HG03159 (cell line): ENCODE data around the gene IFT20.
A peak's percentile ranks its signal among the peaks of the same experiment; 100 is the strongest.

Experiments
- ATAC-seq: cut with Tn5 transposase; IDR thresholded peaks from one replicate; pipeline ENCODE4 v1.9.1; 2021; ENCODE audit warnings: mild to moderate bottlenecking, moderate library complexity; ENCODE audit not compliant: unreplicated experiment

The IFT20 gene

GRCh38 chr17:28338056-28338768 lies 2.9 kb upstream of the IFT20 start:
- no peak for ATAC-seq

GRCh38 chr17:28335959-28336871 lies 943 bp upstream of the IFT20 start:
- no peak for ATAC-seq

GRCh38 chr17:28334666-28335200 lies 539 bp downstream of the IFT20 start:
- ATAC-seq: peak; percentile 4

GRCh38 chr17:28334171-28334570 lies 1.1 kb downstream of the IFT20 start:
- ATAC-seq: no peak

- ATAC-seq: no peak
Observed at GRCh38 chr17:28333083-28333746, 2.1 kb downstream of the IFT20 start.

GRCh38 chr17:28331891-28332420 lies 3.3 kb downstream of the IFT20 start:
- ATAC-seq: no peak

- ATAC-seq: no peak
Observed at GRCh38 chr17:28330671-28331070, 4.6 kb downstream of the IFT20 start.

GRCh38 chr17:28328325-28328724 lies 6.9 kb downstream of the IFT20 start:
- no peak for ATAC-seq

GRCh38 chr17:28327709-28328108 lies 7.6 kb downstream of the IFT20 start:
- ATAC-seq: no peak

- no peak for ATAC-seq
Observed at GRCh38 chr17:28327031-28327607, 8.2 kb downstream of the IFT20 start.

GRCh38 chr17:28326114-28326513 lies 9.2 kb downstream of the IFT20 start:
- no peak for ATAC-seq

- no peak for ATAC-seq
Observed at GRCh38 chr17:28325211-28325610, 10.1 kb downstream of the IFT20 start.

GRCh38 chr17:28324781-28325180 lies 10.5 kb downstream of the IFT20 start:
- no peak for ATAC-seq

- no peak for ATAC-seq
Observed at GRCh38 chr17:28324267-28324745, 11.0 kb downstream of the IFT20 start.

- ATAC-seq: no peak
Observed at GRCh38 chr17:28320215-28321061, 14.8 kb downstream of the IFT20 start.

- ATAC-seq: no peak
Observed at GRCh38 chr17:28319598-28319935, 15.7 kb downstream of the IFT20 start.

- ATAC-seq: peak; percentile 92
Observed at GRCh38 chr17:28318759-28319597, 16.3 kb downstream of the IFT20 start, which contains the start of gene TMEM97. Gene TMEM97 (plus strand): TSS chr17:28319200. CDS start chr17:28319240, 40 bp downstream.

- peak; percentile 20 for ATAC-seq
Observed at GRCh38 chr17:28317966-28318758, 17.1 kb downstream of the IFT20 start.
